Loucy (cell line): ENCODE results near the gene TMEM245.

ENCODE experiments used
- H2AFZ ChIP-seq: fragments of 200-600 bp; sonication (generic); 2 replicates; pipeline ENCODE4 v1.6.0; 2016; ENCODE audit warnings: antibody characterized with exemption, mild to moderate bottlenecking, low read length, moderate library complexity
- H3F3A ChIP-seq: fragments of 200-600 bp; 2 replicates; pipeline ENCODE4 v1.6.0; 2016; ENCODE audit warnings: antibody characterized with exemption, low read depth, mild to moderate bottlenecking
- H3K27me3 ChIP-seq: fragments of 200-600 bp; sonication (generic); 2 replicates; pipeline ENCODE4 v1.6.1; 2014; ENCODE audit warnings: low read length, mild to moderate bottlenecking; ENCODE audit not compliant: insufficient read depth, poor library complexity, severe bottlenecking
- H3K36me3 ChIP-seq: fragments of 200-600 bp; sonication (generic); 2 replicates; pipeline ENCODE4 v1.6.1; 2016; ENCODE audit warnings: low read length; ENCODE audit not compliant: insufficient read depth
- H3K4me1 ChIP-seq: fragments of 200-600 bp; sonication (generic); 2 replicates; pipeline ENCODE4 v1.5.1; 2014; ENCODE audit warnings: low read length, mild to moderate bottlenecking; ENCODE audit not compliant: insufficient read depth, poor library complexity, severe bottlenecking
- H3K4me2 ChIP-seq: fragments of 200-600 bp; sonication (generic); 2 replicates; pipeline ENCODE4 v1.6.0; 2014; ENCODE audit warnings: antibody characterized with exemption, low read length, low read depth, mild to moderate bottlenecking; ENCODE audit not compliant: poor library complexity, severe bottlenecking
- H3K4me3 ChIP-seq: fragments of 200-600 bp; sonication (generic); 2 replicates; pipeline ENCODE4 v1.5.1; 2014; ENCODE audit warnings: low read length, mild to moderate bottlenecking, mixed read lengths; ENCODE audit not compliant: poor library complexity, severe bottlenecking
- H3K79me2 ChIP-seq: fragments of 200-600 bp; sonication (generic); 2 replicates; pipeline ENCODE4 v1.6.1; 2014; ENCODE audit warnings: low read length; ENCODE audit not compliant: insufficient read depth
- H3K9ac ChIP-seq: fragments of 200-600 bp; sonication (generic); 2 replicates; pipeline ENCODE4 v1.6.0; 2014; ENCODE audit warnings: mild to moderate bottlenecking, low read depth, low read length, moderate library complexity; ENCODE audit not compliant: poor library complexity, severe bottlenecking
- H3K9me2 ChIP-seq: fragments of 200-600 bp; sonication (generic); replicated peaks from 2 replicates; pipeline ENCODE4 v1.6.1; 2016; ENCODE audit warnings: low read depth, low read length, mixed read lengths
- H3K9me3 ChIP-seq: fragments of 200-600 bp; sonication (generic); 2 replicates; pipeline ENCODE4 v1.6.1; 2014; ENCODE audit warnings: mild to moderate bottlenecking, antibody characterized with exemption, low read length, low read depth; ENCODE audit not compliant: insufficient read depth
- H4K20me1 ChIP-seq: fragments of 200-600 bp; sonication (generic); 2 replicates; pipeline ENCODE4 v1.6.0; 2014; ENCODE audit warnings: antibody characterized with exemption, low read length, mild to moderate bottlenecking; ENCODE audit not compliant: insufficient read depth, poor library complexity, severe bottlenecking
- EZH2phosphoT487 ChIP-seq: fragments of 200-600 bp; IDR thresholded peaks from 2 replicates; pipeline ENCODE4 v1.6.1; 2018; ENCODE audit warnings: antibody characterized with exemption, mild to moderate bottlenecking, moderate library complexity, borderline replicate concordance
- TF ChIP-seq, protein P1 (sequence below): fragments of 200-600 bp; sonication (generic); conservative IDR thresholded peaks from 2 replicates; pipeline ENCODE4 v1.5.1; 2014; ENCODE audit warnings: mild to moderate bottlenecking, antibody characterized with exemption, low read length

The TMEM245 gene

GRCh38 chr9:109088221-109088620 is 31.5 kb downstream of the TMEM245 start:
- Histone ChIP-seq H3K4me2 (no peak overlapping the region), H3K4me3 (no peak overlapping the region), H3K36me3 (peaks cover 82% of the 10 kb centered on the region), H4K20me1 (no peaks in the 10 kb centered on the region), H3K9me2 (no peaks in the 10 kb centered on the region), H3K9ac (no peak overlapping the region), H3K27me3 (no peaks in the 10 kb centered on the region), H3K4me1 (no peaks in the 10 kb centered on the region), H3F3A (no peaks in the 10 kb centered on the region), H3K9me3 (no peaks in the 10 kb centered on the region), H2AFZ (no peak overlapping the region), H3K79me2 (peaks cover 12% of the 10 kb centered on the region; the same call in 1 of the 2 replicates)
- no peak for TF ChIP-seq EZH2phosphoT487
- TF ChIP-seq, protein P1, sequence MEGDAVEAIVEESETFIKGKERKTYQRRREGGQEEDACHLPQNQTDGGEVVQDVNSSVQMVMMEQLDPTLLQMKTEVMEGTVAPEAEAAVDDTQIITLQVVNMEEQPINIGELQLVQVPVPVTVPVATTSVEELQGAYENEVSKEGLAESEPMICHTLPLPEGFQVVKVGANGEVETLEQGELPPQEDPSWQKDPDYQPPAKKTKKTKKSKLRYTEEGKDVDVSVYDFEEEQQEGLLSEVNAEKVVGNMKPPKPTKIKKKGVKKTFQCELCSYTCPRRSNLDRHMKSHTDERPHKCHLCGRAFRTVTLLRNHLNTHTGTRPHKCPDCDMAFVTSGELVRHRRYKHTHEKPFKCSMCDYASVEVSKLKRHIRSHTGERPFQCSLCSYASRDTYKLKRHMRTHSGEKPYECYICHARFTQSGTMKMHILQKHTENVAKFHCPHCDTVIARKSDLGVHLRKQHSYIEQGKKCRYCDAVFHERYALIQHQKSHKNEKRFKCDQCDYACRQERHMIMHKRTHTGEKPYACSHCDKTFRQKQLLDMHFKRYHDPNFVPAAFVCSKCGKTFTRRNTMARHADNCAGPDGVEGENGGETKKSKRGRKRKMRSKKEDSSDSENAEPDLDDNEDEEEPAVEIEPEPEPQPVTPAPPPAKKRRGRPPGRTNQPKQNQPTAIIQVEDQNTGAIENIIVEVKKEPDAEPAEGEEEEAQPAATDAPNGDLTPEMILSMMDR: no peak

DNA sequence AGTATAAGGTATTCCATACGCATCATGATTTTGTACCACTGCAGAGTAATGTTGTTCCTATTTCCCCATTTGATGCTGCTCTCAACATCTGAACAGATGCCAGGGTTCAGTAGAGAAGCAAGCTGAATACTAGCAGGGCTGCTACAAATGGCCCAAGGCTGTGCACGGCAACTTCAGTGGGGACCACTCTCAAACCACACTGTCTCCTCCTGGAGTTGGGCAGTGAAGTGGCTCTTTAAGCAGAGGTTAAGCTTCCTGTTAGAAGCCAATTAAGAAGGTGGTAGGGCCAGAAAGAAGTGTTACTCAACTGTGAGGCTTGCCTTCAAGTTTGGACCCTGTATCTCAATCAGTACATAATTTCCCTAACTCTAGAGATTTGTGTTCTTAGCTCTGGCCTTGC is 32.0 kb downstream of the TMEM245 start:
- Histone ChIP-seq H3K9me2 (no peaks in the 10 kb centered on the region), H3K9ac (no peak overlapping the region), H2AFZ (no peak overlapping the region), H3K36me3 (peaks cover 78% of the 10 kb centered on the region), H3K4me3 (no peak overlapping the region), H3K4me2 (no peak overlapping the region), H3K9me3 (no peaks in the 10 kb centered on the region), H3K4me1 (no peaks in the 10 kb centered on the region), H3F3A (no peaks in the 10 kb centered on the region), H3K27me3 (no peaks in the 10 kb centered on the region), H4K20me1 (no peaks in the 10 kb centered on the region), H3K79me2 (peaks cover 8% of the 10 kb centered on the region; the same call in 1 of the 2 replicates)
- TF ChIP-seq, protein P1: no peak
- TF ChIP-seq EZH2phosphoT487: no peak

DNA sequence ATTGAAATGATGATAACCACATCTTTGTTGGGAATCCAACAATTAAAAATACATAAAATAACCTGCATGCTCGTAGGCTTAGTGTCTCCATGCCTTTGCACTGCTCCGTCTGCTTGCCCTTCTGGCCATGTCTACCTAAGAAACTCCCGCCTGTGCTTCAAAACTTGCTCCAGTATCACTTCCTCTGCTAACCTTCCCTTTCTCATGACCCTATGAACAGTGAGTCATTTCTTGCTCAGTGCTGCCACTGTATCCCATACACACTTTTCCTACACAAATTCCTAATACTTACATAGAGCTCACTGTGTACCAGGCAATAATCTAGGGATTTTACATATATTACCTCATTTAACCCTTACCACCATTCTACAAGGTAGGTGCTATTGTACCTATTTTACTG is 33.5 kb downstream of the TMEM245 start:
- no peaks in the 10 kb centered on the region for H3K9me3 ChIP-seq
- TF ChIP-seq, protein P1: no peak
- TF ChIP-seq EZH2phosphoT487: no peak
- no peaks in the 10 kb centered on the region for H3F3A ChIP-seq
- H4K20me1 ChIP-seq: no peaks in the 10 kb centered on the region
- H3K4me1 ChIP-seq: no peaks in the 10 kb centered on the region
- H3K79me2 ChIP-seq: peaks cover 5% of the 10 kb centered on the region; the same call in 1 of the 2 replicates
- no peak overlapping the region for H2AFZ ChIP-seq
- H3K36me3 ChIP-seq: peaks cover 71% of the 10 kb centered on the region
- H3K9me2 ChIP-seq: no peaks in the 10 kb centered on the region
- H3K9ac ChIP-seq: no peak overlapping the region
- H3K27me3 ChIP-seq: no peaks in the 10 kb centered on the region
- no peak overlapping the region for H3K4me3 ChIP-seq
- H3K4me2 ChIP-seq: no peak overlapping the region
